MM.1S (cell line): Measurements from ENCODE around the gene SSX2IP.
"Not testable (repeated sequence)": the region's sequence is repeated elsewhere in the genome, so short reads cannot be mapped to it uniquely, and the experiment has no call there.

Experiments used
- DNase-seq: peaks from one replicate; pipeline ENCODE4 v3.0.0-alpha.2; 2015
- H2AFZ ChIP-seq: fragments of 300-600 bp; sonication (generic); 2 replicates; pipeline ENCODE4 v1.6.0; 2016; ENCODE audit warnings: antibody characterized with exemption, low read length
- H3F3A ChIP-seq: fragments of 300-600 bp; sonication (generic); 2 replicates; pipeline ENCODE4 v1.6.1; 2016; ENCODE audit warnings: mild to moderate bottlenecking, antibody characterized with exemption, low read length, moderate library complexity, mixed read lengths; ENCODE audit not compliant: insufficient read depth
- H3K27ac ChIP-seq: fragments of 300-600 bp; sonication (generic); 2 replicates; pipeline ENCODE4 v1.5.1; 2016; ENCODE audit warnings: mild to moderate bottlenecking, low read length
- H3K27me3 ChIP-seq: fragments of 300-600 bp; sonication (generic); replicated peaks from 2 replicates; pipeline ENCODE4 v1.6.0; 2016; ENCODE audit warnings: low read length; ENCODE audit not compliant: insufficient read depth
- H3K36me3 ChIP-seq: fragments of 300-600 bp; sonication (generic); replicated peaks from 2 replicates; pipeline ENCODE4 v1.6.1; 2016; ENCODE audit warnings: mild to moderate bottlenecking, low read length, mixed read lengths; ENCODE audit not compliant: insufficient read depth
- H3K4me1 ChIP-seq: fragments of 300-600 bp; sonication (generic); 2 replicates; pipeline ENCODE4 v1.6.1; 2016; ENCODE audit warnings: low read length, mixed read lengths
- H3K4me2 ChIP-seq: fragments of 300-600 bp; sonication (generic); 2 replicates; pipeline ENCODE4 v1.6.0; 2016; ENCODE audit warnings: low read depth, low read length
- H3K4me3 ChIP-seq: fragments of 300-600 bp; sonication (generic); 2 replicates; pipeline ENCODE4 v1.5.1; 2016; ENCODE audit warnings: low read length, mixed read lengths
- H3K79me2 ChIP-seq: fragments of 300-600 bp; sonication (generic); 2 replicates; pipeline ENCODE4 v1.6.1; 2016; ENCODE audit warnings: mixed run types, low read length, mixed read lengths
- H3K9ac ChIP-seq: fragments of 300-600 bp; sonication (generic); 2 replicates; pipeline ENCODE4 v1.6.1; 2016; ENCODE audit warnings: low read length, mixed read lengths
- H3K9me2 ChIP-seq: fragments of 300-600 bp; sonication (generic); replicated peaks from 2 replicates; pipeline ENCODE4 v1.6.1; 2016; ENCODE audit warnings: mild to moderate bottlenecking, low read length, mixed read lengths; ENCODE audit not compliant: insufficient read depth
- H3K9me3 ChIP-seq: fragments of 300-600 bp; sonication (generic); replicated peaks from 2 replicates; pipeline ENCODE4 v1.6.1; 2016; ENCODE audit warnings: mild to moderate bottlenecking, low read length, mixed read lengths; ENCODE audit not compliant: insufficient read depth
- H4K20me1 ChIP-seq: fragments of 300-600 bp; sonication (generic); 2 replicates; pipeline ENCODE4 v1.6.1; 2016; ENCODE audit warnings: mild to moderate bottlenecking, low read length, moderate library complexity, mixed read lengths; ENCODE audit not compliant: insufficient read depth
- CTCF ChIP-seq: fragments of 300-600 bp; sonication (generic); IDR thresholded peaks from 2 replicates; pipeline ENCODE4 v1.5.1; 2016; ENCODE audit warnings: antibody characterized with exemption, low read length, mixed read lengths
- EZH2 ChIP-seq: fragments of 300-600 bp; sonication (generic); optimal IDR thresholded peaks from 2 replicates; pipeline ENCODE3; 2017; ENCODE audit warnings: low read depth, mild to moderate bottlenecking, antibody characterized with exemption, low read length, mixed read lengths
- EZH2phosphoT487 ChIP-seq: fragments of 300-600 bp; sonication (generic); IDR thresholded peaks from 2 replicates; pipeline ENCODE4 v1.6.1; 2018; ENCODE audit warnings: antibody characterized with exemption, low read length

Gene SSX2IP

GRCh38 chr1:84724128-84724860, 34.0 kb upstream of the SSX2IP start:
- Histone ChIP-seq H3K9me3 (no peaks in the 10 kb centered on the region), H2AFZ (no peak overlapping the region), H3F3A (no peaks in the 10 kb centered on the region), H3K4me3 (no peak overlapping the region), H3K4me2 (no peak overlapping the region), H3K27ac (no peak overlapping the region), H3K36me3 (no peaks in the 10 kb centered on the region), H3K9ac (no peak overlapping the region), H3K79me2 (no peaks in the 10 kb centered on the region), H3K4me1 (0 out of 2 replicates have a peak, but pooled peaks cover 3% of the 10 kb centered on the region), H3K9me2 (no peaks in the 10 kb centered on the region), H3K27me3 (no peaks in the 10 kb centered on the region), H4K20me1 (no peaks in the 10 kb centered on the region)
- TF ChIP-seq CTCF: peak; percentile 33
- TF ChIP-seq EZH2phosphoT487: no peak
- DNase-seq: no peak

- Histone ChIP-seq H4K20me1 (no peaks in the 10 kb centered on the region), H3F3A (no peaks in the 10 kb centered on the region), H3K36me3 (no peaks in the 10 kb centered on the region), H3K27ac (no peak overlapping the region), H3K4me3 (no peak overlapping the region), H3K4me1 (0 out of 2 replicates have a peak, but pooled peaks cover 3% of the 10 kb centered on the region), H2AFZ (no peak overlapping the region), H3K4me2 (no peak overlapping the region), H3K79me2 (no peaks in the 10 kb centered on the region), H3K9ac (no peak overlapping the region), H3K9me2 (no peaks in the 10 kb centered on the region), H3K9me3 (no peaks in the 10 kb centered on the region), H3K27me3 (no peaks in the 10 kb centered on the region)
- TF ChIP-seq CTCF (no peak), EZH2 (no peak), EZH2phosphoT487 (no peak)
- no peak for DNase-seq
These were observed 32.5 kb upstream of the SSX2IP start for GRCh38 chr1:84722794-84723193.

- H3K9me2 ChIP-seq, H3K79me2 ChIP-seq, H3K4me1 ChIP-seq, H3K4me2 ChIP-seq, H3K36me3 ChIP-seq, H2AFZ ChIP-seq, H3F3A ChIP-seq, H3K27me3 ChIP-seq, DNase-seq, H3K9me3 ChIP-seq, H3K4me3 ChIP-seq, H3K9ac ChIP-seq, H4K20me1 ChIP-seq, H3K27ac ChIP-seq: not testable (repeated sequence)
These were observed 31.6 kb upstream of the SSX2IP start for GRCh38 chr1:84721872-84722271.

GRCh38 chr1:84721152-84721551, 30.9 kb upstream of the SSX2IP start:
- Histone ChIP-seq H3K4me1 (0 out of 2 replicates have a peak, but pooled peaks cover 3% of the 10 kb centered on the region), H3K9me2 (no peaks in the 10 kb centered on the region), H3F3A (no peaks in the 10 kb centered on the region), H3K4me3 (no peak overlapping the region), H3K79me2 (no peaks in the 10 kb centered on the region), H4K20me1 (no peaks in the 10 kb centered on the region), H2AFZ (no peak overlapping the region), H3K27ac (no peak overlapping the region), H3K9ac (no peak overlapping the region), H3K4me2 (no peak overlapping the region), H3K9me3 (no peaks in the 10 kb centered on the region), H3K27me3 (no peaks in the 10 kb centered on the region), H3K36me3 (no peaks in the 10 kb centered on the region)
- TF ChIP-seq EZH2 (no peak), CTCF (no peak), EZH2phosphoT487 (no peak)
- peak; percentile 15 for DNase-seq
